NK-92 (cell line): Measurements from ENCODE around the gene TMEM60.

Source experiments
- DNase-seq: peaks from one replicate; lab custom pipeline; 2025; ENCODE audit not compliant: unreplicated experiment; lab: John Stamatoyannopoulos, UW

TMEM60 gene

GRCh38 chr7:77778535-77778934 lies 19.7 kb downstream of the TMEM60 start:
- DNase-seq = no peak

DNA sequence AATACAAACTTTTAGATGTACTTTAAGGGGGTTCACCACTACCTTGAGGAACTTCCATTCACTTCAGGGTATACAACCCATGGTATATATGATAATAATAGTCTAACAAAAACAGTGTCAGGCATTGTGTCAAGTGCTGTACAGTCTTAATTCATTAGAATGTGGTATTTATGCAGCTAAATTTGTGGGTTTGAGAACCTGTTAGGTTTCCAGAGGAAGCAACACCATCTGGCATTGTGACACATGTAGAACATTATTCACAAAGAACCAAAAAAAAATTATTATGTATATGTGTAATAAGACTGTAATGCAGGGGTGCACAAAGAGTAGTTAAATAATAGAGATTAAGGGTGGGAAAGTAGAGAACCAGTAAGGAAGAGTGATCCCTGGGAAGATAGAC lies 26.3 kb downstream of the TMEM60 start:
- no peak for DNase-seq

DNA sequence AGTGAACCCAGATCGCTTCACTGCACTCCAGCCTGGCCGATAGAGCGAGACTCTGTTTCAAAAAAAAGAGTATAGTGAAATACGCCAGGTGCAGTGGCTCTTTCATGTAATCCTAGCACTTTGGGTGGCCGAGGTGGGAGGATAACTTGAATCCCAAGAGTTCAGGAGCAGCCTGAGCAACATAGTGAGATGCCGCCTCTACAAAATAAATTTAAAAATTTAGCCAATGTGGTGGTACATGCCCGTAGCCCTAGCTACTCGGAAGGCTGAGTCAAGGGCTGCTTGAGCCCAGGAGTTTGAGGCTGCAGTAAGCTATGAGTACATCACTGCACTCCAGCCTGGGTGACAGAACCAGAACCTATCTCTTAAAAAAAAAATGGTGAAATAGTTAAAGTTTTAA lies 27.9 kb downstream of the TMEM60 start:
- no peak for DNase-seq

DNA sequence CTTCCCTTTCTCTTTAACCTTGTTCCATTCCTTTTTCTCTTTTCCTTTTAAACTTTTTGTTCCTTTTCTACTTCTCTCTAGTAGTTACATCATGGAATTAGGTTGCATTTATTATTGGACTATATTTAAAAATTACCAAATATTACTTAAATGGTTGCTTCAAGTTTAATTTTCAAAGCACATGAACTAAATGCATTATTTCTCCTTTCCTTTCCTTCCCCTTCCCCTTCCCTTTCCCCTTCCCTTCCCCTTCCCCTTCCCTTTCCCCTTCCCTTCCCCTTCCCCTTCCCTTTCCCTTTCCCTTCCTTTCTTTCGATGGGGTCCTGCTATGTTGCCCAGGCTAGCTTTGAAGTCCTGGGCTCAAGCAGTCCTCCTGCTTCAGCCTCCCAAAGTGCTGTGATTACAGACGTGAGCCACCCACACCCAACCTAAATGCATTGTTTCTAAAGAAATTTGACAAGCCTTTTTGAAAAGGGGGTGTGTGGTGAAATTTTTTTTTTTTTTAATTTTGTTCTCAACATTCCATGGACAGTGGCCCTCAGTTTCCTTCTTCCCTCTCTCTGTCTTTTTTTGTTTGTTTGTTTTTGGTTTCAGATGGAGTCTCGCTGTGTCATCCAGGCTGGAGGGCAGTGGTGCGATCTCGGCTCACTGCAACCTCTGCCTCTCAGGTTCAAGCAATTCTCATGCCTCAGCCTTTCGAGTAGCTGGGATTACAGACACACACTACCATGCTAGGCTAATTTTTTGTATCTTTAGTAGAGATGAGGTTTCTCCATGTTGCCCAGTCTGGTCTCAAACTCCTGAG lies 31.2 kb downstream of the TMEM60 start:
- no peak for DNase-seq

GRCh38 chr7:77765906-77766800 lies 32.1 kb downstream of the TMEM60 start:
- no peak for DNase-seq

- DNase-seq = no peak
These were observed 32.8 kb downstream of the TMEM60 start for GRCh38 chr7:77765481-77765880.

DNA sequence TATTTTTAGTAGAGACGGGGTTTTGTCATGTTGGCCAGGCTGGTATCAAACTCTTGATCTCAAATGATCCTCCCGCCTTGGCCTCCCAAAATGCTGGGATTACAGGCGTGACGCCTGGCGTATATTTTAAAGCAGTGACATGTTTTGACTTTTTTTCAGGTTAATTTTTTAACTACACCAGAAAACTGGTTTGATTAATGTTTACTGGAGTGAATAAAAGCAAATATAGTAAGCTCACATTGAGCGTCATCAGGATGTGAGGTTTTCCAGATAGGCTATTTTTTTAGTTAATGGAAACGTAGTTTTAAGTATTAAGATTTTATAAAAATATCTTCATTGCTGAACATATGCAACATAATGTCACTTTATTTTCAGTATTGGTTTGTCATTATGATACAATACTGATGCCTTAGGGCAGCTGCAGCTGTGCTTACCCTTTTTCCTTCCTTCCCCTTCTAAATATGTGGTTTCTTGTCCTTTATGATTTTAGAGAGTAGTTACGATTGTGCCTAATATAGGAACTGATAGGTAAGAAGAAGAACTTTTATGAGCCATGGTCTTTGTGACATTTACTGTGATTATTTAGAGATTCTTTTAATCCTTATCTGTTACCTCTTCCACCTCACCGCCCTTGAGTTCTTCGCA lies 37.3 kb downstream of the TMEM60 start:
- DNase-seq = no peak

DNA sequence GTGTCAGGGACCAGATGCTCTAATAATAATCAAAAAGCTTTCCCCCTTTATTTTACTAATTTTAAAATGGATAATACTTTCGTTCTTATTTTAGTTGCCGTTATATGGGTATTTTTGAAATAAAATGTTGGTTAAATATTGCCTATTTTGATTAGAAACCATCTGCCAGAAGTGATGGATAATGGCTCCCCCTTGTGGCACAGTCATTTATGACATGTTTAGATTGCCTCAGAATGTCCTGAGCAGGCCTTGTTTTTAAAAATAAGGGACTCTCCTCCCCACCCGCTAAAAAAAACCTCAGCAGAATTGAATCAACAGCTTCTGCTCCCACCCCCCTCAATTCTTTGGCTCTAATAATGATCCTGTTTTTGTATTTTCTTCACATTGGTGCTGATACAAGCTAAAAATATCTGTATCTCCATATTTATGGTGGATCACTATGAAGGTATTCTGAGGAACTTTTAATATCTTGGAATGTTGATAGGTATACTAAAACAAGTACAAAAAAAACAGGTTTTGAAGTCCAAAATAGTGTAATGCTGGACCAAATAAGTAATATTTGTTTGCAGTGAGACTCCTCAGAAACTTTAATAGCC lies 38.8 kb downstream of the TMEM60 start:
- no peak for DNase-seq

- no peak for DNase-seq
These were observed 40.6 kb downstream of the TMEM60 start for GRCh38 chr7:77757589-77757988.

DNA sequence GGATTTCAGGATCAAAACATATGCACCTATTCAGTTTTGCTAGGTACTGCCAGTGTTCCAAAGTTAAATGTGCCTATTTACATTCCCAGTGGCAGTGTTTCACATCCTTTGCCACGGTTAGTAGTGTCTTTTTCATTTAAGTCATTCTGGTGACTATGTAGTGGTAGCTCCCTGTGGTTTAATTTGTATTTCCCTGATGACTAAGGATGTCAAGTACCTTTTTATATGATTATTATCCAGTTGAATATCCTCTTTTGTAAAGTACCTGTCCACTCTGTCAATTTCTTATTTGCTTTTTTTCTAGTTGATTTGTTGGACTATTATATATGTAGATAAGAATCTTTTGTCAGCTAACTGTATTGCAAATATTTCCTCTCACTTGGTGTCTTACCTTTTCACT lies 45.1 kb downstream of the TMEM60 start:
- DNase-seq = no peak

DNA sequence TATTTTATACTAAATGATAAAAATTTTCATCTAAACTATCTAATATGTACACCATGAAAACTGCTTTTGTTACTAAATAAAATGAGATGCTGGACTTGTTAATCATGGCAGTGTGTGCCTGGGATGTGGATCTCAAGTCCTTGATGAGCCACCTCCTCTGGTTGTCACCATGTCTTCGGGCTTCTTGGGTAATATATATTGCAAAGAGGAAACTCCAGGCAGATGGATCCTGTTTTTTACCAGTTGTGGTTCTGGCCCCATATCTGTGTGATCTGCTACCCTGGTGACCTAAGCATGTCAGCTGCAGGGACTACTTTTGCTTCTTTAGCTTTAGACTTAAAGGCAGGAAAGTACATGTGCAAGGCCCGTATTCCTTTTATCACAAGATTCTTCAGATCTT lies 46.2 kb downstream of the TMEM60 start:
- no peak for DNase-seq

DNA sequence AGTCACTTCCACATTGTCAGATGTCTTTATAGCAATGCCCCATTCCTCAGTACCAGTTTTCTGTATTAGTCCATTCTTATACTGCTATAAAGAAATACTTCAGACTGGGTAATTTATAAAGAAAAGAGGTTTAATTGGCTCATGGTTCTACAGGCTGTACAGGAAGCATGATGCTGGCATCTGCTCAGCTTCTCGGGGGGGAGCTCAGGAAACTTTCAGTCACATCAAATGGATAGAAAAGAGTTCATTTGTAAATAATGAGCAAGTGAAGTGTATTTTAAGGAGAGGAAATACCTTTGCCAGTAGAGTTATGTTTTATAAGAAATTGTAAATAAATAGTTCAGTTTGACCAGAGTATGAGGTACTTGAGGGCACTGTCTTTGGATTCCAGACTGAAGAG lies 50.5 kb downstream of the TMEM60 start:
- DNase-seq = no peak

DNA sequence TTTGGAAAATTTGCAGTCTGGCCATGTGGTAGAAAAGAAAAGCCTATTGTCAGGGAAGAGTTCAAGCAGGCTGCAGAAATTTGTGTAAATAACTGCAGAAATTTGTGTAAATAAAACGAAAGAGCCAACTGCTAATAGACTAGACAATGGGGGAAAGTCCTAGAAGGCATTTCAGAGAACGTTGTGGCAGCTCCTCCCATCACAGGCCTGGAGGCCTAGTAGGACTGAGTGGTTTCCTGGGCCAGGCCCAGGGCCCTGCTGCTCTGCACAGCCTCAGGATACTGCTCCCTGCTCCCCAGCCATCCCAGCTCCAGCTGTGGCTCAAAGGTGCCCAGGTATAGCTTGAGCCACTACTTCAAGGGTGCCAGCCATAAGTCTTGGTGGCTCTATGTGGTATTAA lies 51.1 kb downstream of the TMEM60 start:
- no peak for DNase-seq

- no peak for DNase-seq
These were observed 51.4 kb downstream of the TMEM60 start for GRCh38 chr7:77746824-77747165.

DNA sequence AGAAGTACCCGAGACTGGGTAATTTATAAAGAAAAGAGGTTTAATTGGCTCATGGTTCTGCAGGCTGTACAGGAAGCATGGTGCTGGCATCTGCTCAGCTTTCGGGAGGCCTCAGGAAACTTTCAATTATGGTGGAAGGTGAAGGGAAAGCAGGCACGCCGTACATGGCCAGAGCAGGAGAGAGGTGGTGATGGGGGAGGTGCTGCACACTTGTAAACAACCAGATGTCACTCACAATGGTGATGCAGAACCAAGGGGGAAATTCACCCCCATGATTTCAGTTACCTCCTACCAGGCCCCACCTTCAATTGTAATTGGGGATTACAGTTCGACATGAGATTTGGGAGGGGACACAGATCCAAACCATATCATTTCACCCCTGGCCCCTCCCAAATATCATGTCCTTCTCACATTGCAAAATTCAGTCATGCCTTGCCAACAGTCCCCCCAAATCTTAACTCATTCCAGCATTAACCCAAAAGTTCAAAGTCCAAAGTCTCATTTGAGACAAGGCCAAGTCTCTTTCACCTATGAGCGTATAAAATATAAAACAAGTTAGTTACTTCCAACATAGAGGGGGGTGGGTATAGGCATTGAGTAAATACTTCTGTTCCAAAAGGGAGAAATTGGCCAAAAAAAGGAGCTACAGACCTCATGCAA lies 51.9 kb downstream of the TMEM60 start:
- DNase-seq = no peak

- no peak for DNase-seq
These were observed 52.5 kb downstream of the TMEM60 start for GRCh38 chr7:77745746-77746145.
